Effector memory CD4-positive, alpha-beta T cell (primary cell): ENCODE measurements around the gene JMJD6.

Source experiments
- DNase-seq, 3 donors: peaks; one replicate each; pipeline ENCODE4 v3.0.0-alpha.2; 2020
- H3K27ac ChIP-seq: 2 replicates; pipeline ENCODE4 v1.7.0; 2013; ENCODE audit warnings: mild to moderate bottlenecking, low read length, moderate library complexity; ENCODE audit not compliant: insufficient read depth, poor library complexity, severe bottlenecking
- H3K27me3 ChIP-seq: replicated peaks from 2 replicates; pipeline ENCODE4 v1.7.0; 2013; ENCODE audit warnings: mild to moderate bottlenecking, low read length; ENCODE audit not compliant: insufficient read depth, control insufficient read depth, poor library complexity, severe bottlenecking
- H3K36me3 ChIP-seq: 2 replicates; pipeline ENCODE4 v1.7.0; 2013; ENCODE audit warnings: mild to moderate bottlenecking, low read length, moderate library complexity; ENCODE audit not compliant: control insufficient read depth, insufficient read depth
- H3K4me1 ChIP-seq: 2 replicates; pipeline ENCODE4 v1.7.0; 2013; ENCODE audit warnings: low read length, mild to moderate bottlenecking; ENCODE audit not compliant: control insufficient read depth, insufficient read depth, poor library complexity, severe bottlenecking
- H3K4me3 ChIP-seq: 2 replicates; pipeline ENCODE4 v1.7.0; 2013; ENCODE audit warnings: low read length, low read depth, mild to moderate bottlenecking; ENCODE audit not compliant: insufficient read depth, poor library complexity, severe bottlenecking
- H3K9me3 ChIP-seq: 2 replicates; pipeline ENCODE4 v1.7.0; 2013; ENCODE audit warnings: mild to moderate bottlenecking, low read length, moderate library complexity; ENCODE audit not compliant: control insufficient read depth

JMJD6 gene

DNA sequence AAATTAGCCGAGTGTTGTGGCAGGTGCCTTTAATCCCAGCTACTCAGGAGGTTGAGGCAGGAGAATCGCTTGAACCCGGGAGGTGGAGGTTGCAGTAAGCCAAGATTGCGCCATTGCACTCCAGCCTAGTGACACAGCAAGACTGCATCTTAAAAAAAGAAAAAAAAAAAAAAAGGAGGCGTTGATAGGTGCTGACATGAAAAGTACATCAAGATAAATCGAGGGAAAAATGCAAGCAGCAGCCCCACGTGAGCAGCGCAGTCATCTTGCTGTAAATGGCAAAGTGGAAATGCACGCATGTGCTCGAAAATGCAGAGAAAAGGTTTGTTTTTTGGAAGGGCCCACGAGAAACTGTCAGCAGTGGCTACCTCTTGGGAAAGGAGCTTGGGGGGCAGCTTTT is 36.5 kb downstream of the JMJD6 start:
- H3K36me3 ChIP-seq: no peaks in the 10 kb centered on the region
- DNase-seq: no peak
- H3K4me1 ChIP-seq: no peaks in the 10 kb centered on the region
- H3K27ac ChIP-seq: no peak overlapping the region
- H3K9me3 ChIP-seq: no peaks in the 10 kb centered on the region
- no peaks in the 10 kb centered on the region for H3K27me3 ChIP-seq
- no peak overlapping the region for H3K4me3 ChIP-seq

DNA sequence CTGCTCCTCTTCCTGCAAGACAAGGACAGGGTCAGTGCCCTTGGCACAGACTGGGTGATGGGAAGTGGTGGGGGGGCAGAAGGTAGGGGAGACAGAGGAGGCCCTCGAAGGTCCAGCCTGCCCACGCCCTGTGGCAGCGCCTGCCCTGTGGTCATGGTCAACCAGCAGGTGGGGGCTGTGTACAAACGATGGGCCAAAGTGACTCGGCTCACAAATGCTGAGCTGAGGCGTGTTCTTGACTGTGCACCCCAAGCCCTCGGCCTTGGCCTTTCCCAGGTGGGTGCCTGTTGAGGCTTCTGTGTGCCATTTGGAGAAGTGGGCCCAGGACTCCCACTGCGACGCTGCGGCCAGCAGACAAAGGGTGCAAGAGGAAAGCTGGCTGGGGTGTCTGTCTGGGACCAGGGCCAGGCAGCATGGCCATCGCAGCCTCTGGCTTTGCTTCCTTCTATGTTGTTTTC is 38.2 kb downstream of the JMJD6 start:
- H3K9me3 ChIP-seq: no peaks in the 10 kb centered on the region
- no peak overlapping the region for H3K27ac ChIP-seq
- H3K4me1 ChIP-seq: no peaks in the 10 kb centered on the region
- no peak for DNase-seq
- no peak overlapping the region for H3K4me3 ChIP-seq
- H3K36me3 ChIP-seq: no peaks in the 10 kb centered on the region
- no peaks in the 10 kb centered on the region for H3K27me3 ChIP-seq

DNA sequence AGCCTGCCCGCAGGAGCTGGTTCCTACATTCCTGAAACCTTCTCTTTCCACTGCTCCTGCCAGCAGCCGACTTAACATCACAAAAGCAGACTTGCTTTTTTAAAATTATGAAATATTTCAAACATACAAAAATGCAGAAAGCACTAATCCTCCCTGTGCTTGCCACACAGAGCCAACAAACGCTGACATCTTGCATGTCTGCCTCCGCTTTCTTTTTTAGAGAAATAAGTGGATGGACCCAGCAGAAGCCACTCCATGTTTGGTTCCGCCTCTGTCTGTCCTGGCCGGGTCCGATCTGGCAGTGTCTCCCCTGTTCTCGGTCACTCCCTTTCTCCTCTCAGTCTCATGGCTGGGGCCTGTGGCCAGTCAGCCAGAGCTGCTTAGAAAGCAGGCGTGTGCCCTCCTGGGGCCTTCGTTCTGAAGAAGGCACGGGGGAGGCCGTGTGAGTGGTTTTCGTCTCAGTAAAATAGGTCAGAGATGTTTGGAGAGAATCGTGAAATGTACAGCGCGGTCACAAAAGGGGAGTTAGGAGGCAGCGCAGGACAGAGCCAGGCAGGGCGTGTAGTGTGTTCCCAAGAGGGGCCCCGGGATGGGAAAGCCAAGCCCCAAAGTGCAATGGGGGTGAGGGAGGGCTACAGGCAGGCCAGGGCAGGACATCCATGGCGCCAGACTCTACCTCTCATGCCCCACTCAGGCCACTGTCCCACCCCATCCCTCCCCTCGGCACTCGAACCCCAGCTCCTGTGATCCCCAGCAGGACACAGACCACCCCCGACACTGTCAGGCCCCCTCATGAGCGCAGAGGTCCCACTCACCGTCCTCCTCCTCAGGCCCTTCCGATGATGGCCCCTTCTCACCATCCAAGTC is 38.9 kb downstream of the JMJD6 start:
- Histone ChIP-seq H3K36me3 (no peaks in the 10 kb centered on the region), H3K9me3 (no peaks in the 10 kb centered on the region), H3K27me3 (no peaks in the 10 kb centered on the region), H3K4me3 (no peak overlapping the region), H3K4me1 (no peaks in the 10 kb centered on the region), H3K27ac (no peak overlapping the region)
- DNase-seq: no peak

DNA sequence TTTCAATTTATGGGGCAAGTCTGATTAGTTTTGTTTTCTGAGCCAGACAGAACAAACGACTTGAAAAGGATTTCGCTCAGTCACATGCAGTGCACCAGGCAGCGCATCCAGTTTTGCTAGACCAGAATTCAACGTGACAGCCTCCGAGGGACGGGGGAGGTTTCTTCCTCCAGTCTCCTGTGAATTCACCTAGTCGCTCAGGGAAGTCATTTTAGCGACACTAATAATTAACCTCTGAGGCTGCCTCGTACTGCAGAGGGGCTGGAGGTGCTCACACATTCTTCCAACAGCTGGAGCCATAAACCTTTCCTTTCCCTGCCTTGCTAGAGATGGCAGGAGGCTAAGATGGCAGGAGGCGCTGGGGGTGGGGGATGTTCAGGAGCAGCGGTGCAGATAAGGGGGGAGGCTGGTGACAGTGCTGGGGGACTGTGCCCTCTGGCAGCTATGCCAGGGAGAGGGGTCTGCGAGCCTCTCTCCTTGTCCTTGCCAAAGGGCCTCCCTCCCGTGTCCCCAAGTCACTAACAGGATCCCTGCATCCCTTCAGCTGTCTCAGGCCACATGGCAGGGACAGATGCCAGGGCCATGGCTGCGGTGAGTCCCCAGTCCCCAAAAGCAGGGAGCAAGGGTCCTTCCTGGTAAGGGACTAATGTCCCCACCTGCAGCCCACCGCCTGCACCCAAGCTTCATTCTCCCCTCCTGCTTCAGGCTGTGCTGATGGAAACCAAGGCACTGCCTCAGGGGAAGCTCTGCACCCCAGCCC is 39.7 kb downstream of the JMJD6 start:
- Histone ChIP-seq H3K9me3 (no peaks in the 10 kb centered on the region), H3K4me1 (peaks cover under 1% of the 10 kb centered on the region), H3K27me3 (no peaks in the 10 kb centered on the region), H3K4me3 (no peak overlapping the region), H3K36me3 (no peaks in the 10 kb centered on the region), H3K27ac (no peak overlapping the region)
- no peak for DNase-seq

DNA sequence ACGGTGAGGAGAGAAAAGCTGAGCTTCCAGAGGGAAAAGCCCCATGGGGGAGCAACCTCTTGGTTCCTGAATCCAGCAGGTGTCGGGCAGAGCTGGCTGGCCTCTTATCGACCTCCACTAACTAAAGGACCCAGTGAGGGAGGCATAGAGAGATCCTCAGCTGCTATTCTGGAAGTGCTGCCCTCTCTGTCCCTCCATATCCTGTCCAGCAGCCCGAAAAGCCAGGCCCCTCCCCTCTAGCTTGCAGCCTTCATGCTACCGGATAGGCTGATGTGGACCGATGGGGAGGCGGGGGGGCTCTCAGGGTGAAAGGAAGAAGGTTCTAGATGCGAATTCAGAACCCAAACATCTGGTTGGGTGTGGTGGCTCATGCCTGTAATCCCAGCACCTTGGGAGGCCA is 40.6 kb downstream of the JMJD6 start:
- DNase-seq: no peak
- Histone ChIP-seq H3K9me3 (no peaks in the 10 kb centered on the region), H3K27ac (no peak overlapping the region), H3K36me3 (no peaks in the 10 kb centered on the region), H3K27me3 (no peaks in the 10 kb centered on the region), H3K4me1 (peaks cover 7% of the 10 kb centered on the region), H3K4me3 (no peak overlapping the region)

DNA sequence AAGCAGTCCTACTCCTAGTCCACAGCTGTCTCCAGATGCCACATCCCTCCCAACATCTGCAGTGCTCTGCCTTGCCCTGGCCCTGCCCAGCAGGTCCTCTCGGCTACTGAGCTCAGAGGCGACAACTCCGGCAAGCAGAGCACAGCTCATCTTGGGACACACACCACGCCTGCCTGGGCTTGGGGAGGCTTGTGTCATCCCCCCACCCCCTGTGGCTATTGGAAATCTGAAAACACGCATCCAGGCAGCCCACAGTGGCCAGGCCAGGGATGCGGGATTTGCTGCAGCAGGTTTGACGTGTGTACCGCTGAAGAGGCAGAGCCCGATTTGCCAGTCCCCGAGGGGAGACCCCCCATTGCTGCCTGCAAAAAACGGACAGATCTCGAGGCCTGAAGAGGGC is 41.0 kb downstream of the JMJD6 start:
- H3K36me3 ChIP-seq: no peaks in the 10 kb centered on the region
- peaks cover 7% of the 10 kb centered on the region for H3K4me1 ChIP-seq
- H3K27ac ChIP-seq: no peak overlapping the region
- H3K27me3 ChIP-seq: no peaks in the 10 kb centered on the region
- H3K9me3 ChIP-seq: no peaks in the 10 kb centered on the region
- no peak for DNase-seq
- H3K4me3 ChIP-seq: no peak overlapping the region

DNA sequence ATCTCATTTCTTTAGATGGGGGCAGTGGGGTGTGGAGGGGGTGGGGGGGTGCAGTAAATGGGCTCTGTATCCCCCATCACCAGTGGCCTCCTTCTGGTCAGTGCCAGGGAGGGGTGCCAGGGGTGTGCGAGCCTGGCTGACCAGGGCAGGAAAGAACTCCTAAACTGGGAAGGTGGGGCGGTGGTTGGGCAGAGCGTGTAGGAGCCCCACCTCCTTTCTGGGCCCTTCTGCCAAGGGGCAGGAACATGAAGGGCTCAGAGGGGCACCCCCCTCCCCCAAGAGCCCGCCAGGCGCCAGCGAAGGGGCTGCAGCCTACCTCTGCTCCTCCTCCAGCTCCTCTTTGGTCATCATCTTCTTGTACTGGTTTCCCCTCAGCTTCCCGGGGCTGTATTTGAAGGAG is 41.6 kb downstream of the JMJD6 start:
- Histone ChIP-seq H3K9me3 (no peaks in the 10 kb centered on the region), H3K4me1 (peaks cover 7% of the 10 kb centered on the region), H3K4me3 (no peak overlapping the region), H3K36me3 (no peaks in the 10 kb centered on the region), H3K27ac (no peak overlapping the region), H3K27me3 (no peaks in the 10 kb centered on the region)
- no peak for DNase-seq

DNA sequence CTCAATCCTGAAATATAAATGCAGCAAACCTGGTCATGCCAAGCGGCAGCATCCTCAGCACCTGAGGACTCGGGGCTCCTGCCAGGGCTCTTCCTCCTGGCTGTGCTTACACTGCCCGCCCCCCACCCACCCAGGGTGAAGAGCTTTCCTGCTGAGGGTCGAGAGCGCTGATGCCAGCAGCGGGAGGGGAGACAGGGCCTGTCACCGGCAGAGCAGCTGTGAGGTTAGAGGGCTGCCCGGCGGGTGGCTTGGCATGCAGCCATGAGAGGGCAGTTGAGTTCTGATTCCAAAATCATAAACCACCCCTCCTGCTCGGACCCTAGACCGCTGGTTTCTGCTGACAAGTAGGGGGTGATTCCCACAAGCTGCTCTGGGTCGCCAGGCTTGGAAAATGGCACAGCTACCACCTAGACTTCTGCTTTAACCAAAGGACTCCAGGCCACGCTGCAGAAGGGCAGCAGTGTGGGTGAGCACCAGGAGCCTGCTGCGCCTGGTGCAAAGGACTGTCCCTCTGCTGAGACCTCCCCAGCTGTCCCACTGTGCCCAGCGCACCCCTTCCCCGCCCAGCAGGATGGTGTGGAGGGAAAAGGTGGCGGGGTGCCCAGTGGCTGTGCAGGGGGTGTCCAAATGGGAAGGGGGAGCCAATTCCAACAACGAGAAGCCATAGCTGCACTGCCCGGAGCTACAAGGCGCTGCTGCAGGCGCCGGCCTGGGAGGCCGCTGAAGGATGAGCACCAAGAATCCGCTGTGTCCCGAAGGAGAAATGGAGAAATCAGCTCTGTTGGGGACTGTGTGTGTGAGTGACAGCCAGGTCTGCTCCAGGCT is 42.3 kb downstream of the JMJD6 start:
- H3K4me1 ChIP-seq: peaks cover 7% of the 10 kb centered on the region
- no peak overlapping the region for H3K27ac ChIP-seq
- H3K36me3 ChIP-seq: no peaks in the 10 kb centered on the region

DNA sequence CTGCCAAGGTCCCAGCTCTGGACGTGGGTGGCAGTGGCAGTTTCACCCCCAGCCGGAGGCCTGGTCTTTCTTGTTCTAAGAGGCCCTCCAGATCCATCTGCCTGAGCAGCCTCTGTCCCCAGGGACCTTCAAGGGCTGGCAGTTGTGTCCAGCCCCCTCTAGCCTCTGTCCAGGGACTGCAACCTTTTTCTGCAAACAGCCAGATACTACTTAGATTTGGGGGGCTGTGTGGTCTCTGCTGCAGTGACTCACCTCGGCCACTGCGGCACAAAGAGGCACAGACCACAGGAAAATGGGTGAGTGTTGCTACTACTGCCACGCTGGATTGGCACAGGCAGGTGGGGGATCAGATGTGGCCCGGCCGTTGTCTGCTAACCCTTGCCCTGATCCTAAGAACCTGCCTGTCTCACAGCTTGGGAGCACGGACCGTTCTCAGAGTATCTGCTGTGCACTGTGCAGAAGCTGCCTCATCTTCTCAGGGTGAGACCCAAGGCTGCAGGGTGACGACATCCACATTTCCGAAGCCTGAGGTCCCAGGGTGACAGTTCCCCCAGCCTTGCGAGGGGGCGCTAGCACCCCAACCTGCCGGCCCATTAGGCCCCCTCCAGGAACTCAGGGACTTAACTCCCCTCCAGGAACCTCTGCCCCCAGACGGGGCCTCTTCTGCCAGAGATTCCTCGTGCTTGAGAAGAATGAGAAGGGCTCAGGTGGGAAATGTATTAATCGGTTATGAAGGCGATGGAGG is 43.2 kb downstream of the JMJD6 start:
- Histone ChIP-seq H3K9me3 (no peaks in the 10 kb centered on the region), H3K27ac (no peak overlapping the region), H3K4me1 (peaks cover 13% of the 10 kb centered on the region), H3K4me3 (no peak overlapping the region), H3K27me3 (no peaks in the 10 kb centered on the region), H3K36me3 (no peaks in the 10 kb centered on the region)
- DNase-seq: no peak

More for the DNA sequence above, 42.3 kb downstream of the JMJD6 start:
- H3K4me3 ChIP-seq: no peak overlapping the region
- H3K9me3 ChIP-seq: no peaks in the 10 kb centered on the region
- no peaks in the 10 kb centered on the region for H3K27me3 ChIP-seq
- no peak for DNase-seq
